Measurements from ENCODE around the gene MRPL55. TPM values are rescaled to one million over a fixed set of nuclear protein-coding genes. Genes with fewer than 3 reads are reported as not detected.
A peak's percentile ranks its signal among the peaks of the same experiment; 100 is the strongest.

MRPL55 gene
- total and polyA plus RNA-seq, 2 experiments from 2014 or later = 92.4 to 172 TPM

- Histone ChIP-seq H4K20me1 (replicated peaks; ENCODE audit: insufficient read depth) (peaks cover 8% of the 10 kb centered on the region; the same call in 1 of the 2 replicates), H3K27ac (ENCODE audit: low read depth) (no peak overlapping the region), H3K9me2 (ENCODE audit: insufficient read depth) (no peaks in the 10 kb centered on the region), H3F3A (replicated peaks; ENCODE audit: low read depth) (no peaks in the 10 kb centered on the region), H2AFZ (no peak overlapping the region), H3K4me2 (0 out of 2 replicates have a peak overlapping the region, but pooled peaks have one; percentile 26), H3K4me1 (ENCODE audit: insufficient read depth) (peaks cover 14% of the 10 kb centered on the region), H3K36me3 (ENCODE audit: insufficient read depth) (no peaks in the 10 kb centered on the region), H3K27me3 (ENCODE audit: insufficient read depth) (peaks cover 78% of the 10 kb centered on the region), H3K4me3 (no peak overlapping the region), H3K79me2 (replicated peaks; ENCODE audit: insufficient read depth) (peaks cover 12% of the 10 kb centered on the region)
- DNase-seq (ENCODE audit: low spot score) (no peak), ATAC-seq (no peak)
- H3K4me3 Mint-ChIP-seq = no peak overlapping the region; the same call in 2 of the 3 replicates
- peaks cover 14% of the 10 kb centered on the region for H3K4me1 Mint-ChIP-seq
- H3K27me3 Mint-ChIP-seq (ENCODE audit: insufficient read depth, low read depth, poor library complexity) = peaks cover 57% of the 10 kb centered on the region
- peaks cover 9% of the 10 kb centered on the region; the same call in 1 of the 3 replicates for H3K36me3 Mint-ChIP-seq (ENCODE audit: low read depth)
- no peaks in the 10 kb centered on the region for H3K9me3 Mint-ChIP-seq
- no peak overlapping the region for H3K27ac Mint-ChIP-seq
- TF ChIP-seq STAT1 (IDR thresholded peaks at IDR 0.05; ENCODE audit: unreplicated experiment) = no peak
- no peak for TF ChIP-seq POLR2AphosphoS5 (IDR thresholded peaks at IDR 0.05; ENCODE audit: low read depth)
- no peak for TF ChIP-seq CREB1 (CRISPR knock-in tag; IDR thresholded peaks at IDR 0.05; ENCODE audit: low read depth)
- TF ChIP-seq, protein P1, sequence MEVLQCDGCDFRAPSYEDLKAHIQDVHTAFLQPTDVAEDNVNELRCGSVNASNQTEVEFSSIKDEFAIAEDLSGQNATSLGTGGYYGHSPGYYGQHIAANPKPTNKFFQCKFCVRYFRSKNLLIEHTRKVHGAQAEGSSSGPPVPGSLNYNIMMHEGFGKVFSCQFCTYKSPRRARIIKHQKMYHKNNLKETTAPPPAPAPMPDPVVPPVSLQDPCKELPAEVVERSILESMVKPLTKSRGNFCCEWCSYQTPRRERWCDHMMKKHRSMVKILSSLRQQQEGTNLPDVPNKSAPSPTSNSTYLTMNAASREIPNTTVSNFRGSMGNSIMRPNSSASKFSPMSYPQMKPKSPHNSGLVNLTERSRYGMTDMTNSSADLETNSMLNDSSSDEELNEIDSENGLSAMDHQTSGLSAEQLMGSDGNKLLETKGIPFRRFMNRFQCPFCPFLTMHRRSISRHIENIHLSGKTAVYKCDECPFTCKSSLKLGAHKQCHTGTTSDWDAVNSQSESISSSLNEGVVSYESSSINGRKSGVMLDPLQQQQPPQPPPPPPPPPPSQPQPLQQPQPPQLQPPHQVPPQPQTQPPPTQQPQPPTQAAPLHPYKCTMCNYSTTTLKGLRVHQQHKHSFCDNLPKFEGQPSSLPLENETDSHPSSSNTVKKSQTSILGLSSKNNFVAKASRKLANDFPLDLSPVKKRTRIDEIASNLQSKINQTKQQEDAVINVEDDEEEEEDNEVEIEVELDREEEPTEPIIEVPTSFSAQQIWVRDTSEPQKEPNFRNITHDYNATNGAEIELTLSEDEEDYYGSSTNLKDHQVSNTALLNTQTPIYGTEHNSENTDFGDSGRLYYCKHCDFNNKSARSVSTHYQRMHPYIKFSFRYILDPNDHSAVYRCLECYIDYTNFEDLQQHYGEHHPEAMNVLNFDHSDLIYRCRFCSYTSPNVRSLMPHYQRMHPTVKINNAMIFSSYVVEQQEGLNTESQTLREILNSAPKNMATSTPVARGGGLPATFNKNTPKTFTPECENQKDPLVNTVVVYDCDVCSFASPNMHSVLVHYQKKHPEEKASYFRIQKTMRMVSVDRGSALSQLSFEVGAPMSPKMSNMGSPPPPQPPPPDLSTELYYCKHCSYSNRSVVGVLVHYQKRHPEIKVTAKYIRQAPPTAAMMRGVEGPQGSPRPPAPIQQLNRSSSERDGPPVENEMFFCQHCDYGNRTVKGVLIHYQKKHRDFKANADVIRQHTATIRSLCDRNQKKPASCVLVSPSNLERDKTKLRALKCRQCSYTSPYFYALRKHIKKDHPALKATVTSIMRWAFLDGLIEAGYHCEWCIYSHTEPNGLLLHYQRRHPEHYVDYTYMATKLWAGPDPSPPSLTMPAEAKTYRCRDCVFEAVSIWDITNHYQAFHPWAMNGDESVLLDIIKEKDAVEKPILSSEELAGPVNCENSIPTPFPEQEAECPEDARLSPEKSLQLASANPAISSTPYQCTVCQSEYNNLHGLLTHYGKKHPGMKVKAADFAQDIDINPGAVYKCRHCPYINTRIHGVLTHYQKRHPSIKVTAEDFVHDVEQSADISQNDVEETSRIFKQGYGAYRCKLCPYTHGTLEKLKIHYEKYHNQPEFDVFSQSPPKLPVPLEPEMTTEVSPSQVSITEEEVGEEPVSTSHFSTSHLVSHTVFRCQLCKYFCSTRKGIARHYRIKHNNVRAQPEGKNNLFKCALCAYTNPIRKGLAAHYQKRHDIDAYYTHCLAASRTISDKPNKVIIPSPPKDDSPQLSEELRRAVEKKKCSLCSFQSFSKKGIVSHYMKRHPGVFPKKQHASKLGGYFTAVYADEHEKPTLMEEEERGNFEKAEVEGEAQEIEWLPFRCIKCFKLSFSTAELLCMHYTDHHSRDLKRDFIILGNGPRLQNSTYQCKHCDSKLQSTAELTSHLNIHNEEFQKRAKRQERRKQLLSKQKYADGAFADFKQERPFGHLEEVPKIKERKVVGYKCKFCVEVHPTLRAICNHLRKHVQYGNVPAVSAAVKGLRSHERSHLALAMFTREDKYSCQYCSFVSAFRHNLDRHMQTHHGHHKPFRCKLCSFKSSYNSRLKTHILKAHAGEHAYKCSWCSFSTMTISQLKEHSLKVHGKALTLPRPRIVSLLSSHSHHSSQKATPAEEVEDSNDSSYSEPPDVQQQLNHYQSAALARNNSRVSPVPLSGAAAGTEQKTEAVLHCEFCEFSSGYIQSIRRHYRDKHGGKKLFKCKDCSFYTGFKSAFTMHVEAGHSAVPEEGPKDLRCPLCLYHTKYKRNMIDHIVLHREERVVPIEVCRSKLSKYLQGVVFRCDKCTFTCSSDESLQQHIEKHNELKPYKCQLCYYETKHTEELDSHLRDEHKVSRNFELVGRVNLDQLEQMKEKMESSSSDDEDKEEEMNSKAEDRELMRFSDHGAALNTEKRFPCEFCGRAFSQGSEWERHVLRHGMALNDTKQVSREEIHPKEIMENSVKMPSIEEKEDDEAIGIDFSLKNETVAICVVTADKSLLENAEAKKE (CRISPR knock-in tag; IDR thresholded peaks at IDR 0.05) = no peak
- TF ChIP-seq ZNF114 (CRISPR knock-in tag; IDR thresholded peaks at IDR 0.05) = no peak
- no peak for TF ChIP-seq NANOG (IDR thresholded peaks at IDR 0.05; ENCODE audit: borderline replicate concordance)
- TF ChIP-seq, protein P2, sequence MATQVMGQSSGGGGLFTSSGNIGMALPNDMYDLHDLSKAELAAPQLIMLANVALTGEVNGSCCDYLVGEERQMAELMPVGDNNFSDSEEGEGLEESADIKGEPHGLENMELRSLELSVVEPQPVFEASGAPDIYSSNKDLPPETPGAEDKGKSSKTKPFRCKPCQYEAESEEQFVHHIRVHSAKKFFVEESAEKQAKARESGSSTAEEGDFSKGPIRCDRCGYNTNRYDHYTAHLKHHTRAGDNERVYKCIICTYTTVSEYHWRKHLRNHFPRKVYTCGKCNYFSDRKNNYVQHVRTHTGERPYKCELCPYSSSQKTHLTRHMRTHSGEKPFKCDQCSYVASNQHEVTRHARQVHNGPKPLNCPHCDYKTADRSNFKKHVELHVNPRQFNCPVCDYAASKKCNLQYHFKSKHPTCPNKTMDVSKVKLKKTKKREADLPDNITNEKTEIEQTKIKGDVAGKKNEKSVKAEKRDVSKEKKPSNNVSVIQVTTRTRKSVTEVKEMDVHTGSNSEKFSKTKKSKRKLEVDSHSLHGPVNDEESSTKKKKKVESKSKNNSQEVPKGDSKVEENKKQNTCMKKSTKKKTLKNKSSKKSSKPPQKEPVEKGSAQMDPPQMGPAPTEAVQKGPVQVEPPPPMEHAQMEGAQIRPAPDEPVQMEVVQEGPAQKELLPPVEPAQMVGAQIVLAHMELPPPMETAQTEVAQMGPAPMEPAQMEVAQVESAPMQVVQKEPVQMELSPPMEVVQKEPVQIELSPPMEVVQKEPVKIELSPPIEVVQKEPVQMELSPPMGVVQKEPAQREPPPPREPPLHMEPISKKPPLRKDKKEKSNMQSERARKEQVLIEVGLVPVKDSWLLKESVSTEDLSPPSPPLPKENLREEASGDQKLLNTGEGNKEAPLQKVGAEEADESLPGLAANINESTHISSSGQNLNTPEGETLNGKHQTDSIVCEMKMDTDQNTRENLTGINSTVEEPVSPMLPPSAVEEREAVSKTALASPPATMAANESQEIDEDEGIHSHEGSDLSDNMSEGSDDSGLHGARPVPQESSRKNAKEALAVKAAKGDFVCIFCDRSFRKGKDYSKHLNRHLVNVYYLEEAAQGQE (IDR thresholded peaks at IDR 0.05; ENCODE audit: unreplicated experiment) = no peak
- no peak for TF ChIP-seq CTCF (conservative IDR thresholded peaks at IDR 0.05; ENCODE audit: low read depth in 2 of 2)
- TF ChIP-seq EZH2phosphoT487 (IDR thresholded peaks at IDR 0.05; ENCODE audit: unreplicated experiment) = no peak
- TF ChIP-seq EZH2 (IDR thresholded peaks at IDR 0.05; ENCODE audit: low read depth, unreplicated experiment) = no peak
Measured at GRCh38 chr1:228079013-228079412, 30.1 kb downstream of the MRPL55 start.

All from GM23338 (cell line).